GM21367 (cell line): ENCODE measurements around the gene PHETA2.
"Not testable (repeated sequence)": the region's sequence is repeated elsewhere in the genome, so short reads cannot be mapped to it uniquely, and the experiment has no call there.

Source experiments
- ATAC-seq: cut with Tn5 transposase; IDR thresholded peaks from one replicate; pipeline ENCODE4 v1.9.1; 2021; ENCODE audit not compliant: unreplicated experiment

Gene PHETA2

DNA sequence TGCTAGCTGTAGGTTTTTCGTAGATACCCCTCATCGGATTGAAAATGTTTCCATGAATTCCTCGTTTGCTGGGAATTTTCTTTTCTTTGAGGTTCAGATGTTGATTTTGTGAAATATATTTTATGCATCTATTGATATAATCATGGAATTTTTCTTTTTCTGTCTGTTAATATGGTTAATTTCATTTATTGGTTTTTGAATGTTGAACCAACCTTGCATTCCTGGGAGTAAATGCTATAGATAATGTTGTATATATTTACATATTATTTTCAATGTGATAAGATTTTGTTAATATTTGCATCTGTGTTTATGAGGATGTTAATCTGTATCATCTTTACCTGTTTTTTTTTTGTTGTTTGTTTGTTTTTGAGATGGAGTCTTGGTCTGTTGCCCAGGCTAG lies 27.2 kb downstream of the PHETA2 start:
- no peak for ATAC-seq

DNA sequence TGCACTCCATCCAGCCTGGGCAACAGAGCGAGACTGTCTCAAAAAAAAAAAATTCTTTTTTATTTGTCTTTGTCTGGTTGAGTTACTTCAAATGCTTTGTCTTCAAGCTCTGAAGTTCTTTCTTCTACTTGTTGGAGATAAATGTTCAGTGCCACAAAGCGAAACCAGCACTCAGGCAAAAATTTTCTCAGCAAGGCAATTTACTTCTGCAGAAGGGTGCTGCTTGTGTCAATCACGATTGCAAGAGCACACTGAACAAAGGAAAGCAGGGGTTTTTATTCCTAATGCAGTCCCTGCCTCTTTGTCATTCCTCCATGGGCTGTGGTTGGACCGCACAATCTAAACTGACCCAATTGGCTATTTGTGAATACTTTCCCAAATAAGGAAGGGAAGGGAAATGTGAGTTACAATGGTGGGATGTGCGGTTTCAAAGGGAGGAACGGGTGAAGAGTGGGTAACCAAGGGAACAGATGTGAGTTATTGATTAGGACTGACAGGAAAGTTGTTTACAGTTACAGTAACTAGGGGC lies 30.3 kb downstream of the PHETA2 start:
- ATAC-seq = not testable (repeated sequence)

GRCh38 chr22:42108848-42109247 lies 34.8 kb downstream of the PHETA2 start:
- no peak for ATAC-seq

DNA sequence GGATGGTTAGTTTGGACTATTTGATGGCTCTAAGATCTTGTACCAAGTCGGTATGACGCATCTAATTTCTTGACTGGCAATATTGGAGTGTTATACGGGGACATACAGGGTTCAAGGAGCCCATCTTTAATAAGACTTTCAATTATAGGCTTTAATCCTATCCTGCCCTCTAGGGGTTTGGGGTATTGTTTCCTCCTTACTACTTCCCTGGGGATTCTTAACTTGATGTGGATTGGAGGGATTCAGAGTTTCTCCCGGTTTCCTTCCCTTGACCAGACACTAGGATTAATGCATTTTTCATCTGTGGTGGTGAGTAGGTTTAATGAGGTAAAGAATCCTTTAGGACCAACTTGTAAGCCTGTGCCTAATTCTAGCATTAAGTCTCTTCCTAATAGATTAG lies 37.8 kb downstream of the PHETA2 start:
- no peak for ATAC-seq

GRCh38 chr22:42112793-42113192 lies 38.7 kb downstream of the PHETA2 start:
- ATAC-seq = not testable (repeated sequence)

DNA sequence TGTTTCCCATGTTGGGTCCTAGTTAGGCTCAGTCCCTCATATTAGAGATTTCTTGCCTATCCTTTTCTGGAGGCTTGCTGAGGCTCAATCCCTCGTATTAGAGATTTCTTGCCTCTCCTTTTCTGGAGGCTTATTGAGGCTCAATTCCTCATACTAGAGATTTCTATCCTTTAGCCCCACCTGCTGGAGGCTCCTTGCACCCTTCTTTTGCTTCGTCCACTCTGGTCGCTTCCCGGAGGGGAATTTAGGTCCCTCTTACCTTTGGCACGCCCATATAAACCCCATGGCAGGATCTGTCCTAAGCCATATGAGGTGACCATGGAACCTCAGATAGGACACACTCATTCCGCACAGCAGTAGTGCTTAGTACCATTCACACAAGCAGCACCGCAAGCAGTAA lies 40.7 kb downstream of the PHETA2 start:
- no peak for ATAC-seq

GRCh38 chr22:42115420-42115830 lies 41.4 kb downstream of the PHETA2 start:
- not testable (repeated sequence) for ATAC-seq

GRCh38 chr22:42116848-42117424 lies 42.9 kb downstream of the PHETA2 start:
- ATAC-seq = no peak

DNA sequence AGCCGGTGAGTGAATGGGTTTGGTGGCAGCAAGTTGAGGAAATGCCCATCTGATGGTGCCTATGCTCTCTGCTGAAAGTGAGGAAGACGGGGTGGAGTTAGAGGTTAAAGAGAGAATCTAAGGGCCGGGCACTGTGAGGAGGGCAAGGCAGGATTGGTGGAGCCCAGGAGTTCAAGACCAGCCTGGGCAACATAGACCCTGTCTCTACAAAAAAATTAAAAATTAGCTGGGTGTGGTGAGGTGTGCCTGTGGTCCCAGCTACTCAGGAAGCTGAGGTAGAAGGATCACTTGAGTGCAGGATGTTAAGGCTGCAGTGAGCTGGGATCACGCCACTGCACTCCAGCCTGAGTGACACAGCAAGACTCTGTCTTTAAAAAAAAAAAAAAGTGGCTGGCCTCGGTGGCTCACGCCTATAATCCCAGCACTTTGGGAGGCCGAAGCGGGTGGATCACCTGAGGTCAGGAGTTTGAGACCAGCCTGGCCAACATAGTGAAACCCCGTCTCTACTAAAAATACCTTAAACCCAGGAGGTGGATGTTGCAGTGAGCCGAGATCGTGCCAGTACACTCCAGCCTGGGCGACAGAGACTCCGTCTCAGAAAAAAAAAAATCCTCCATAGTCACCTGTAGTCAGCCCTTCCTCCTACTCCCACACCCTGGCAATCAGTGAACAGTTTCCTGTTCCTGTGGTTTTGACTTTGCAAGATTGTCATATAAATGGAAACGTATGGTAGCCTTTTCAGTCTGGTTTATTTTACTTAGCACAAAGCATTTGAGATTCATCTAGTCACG lies 46.4 kb downstream of the PHETA2 start:
- not testable (repeated sequence) for ATAC-seq

DNA sequence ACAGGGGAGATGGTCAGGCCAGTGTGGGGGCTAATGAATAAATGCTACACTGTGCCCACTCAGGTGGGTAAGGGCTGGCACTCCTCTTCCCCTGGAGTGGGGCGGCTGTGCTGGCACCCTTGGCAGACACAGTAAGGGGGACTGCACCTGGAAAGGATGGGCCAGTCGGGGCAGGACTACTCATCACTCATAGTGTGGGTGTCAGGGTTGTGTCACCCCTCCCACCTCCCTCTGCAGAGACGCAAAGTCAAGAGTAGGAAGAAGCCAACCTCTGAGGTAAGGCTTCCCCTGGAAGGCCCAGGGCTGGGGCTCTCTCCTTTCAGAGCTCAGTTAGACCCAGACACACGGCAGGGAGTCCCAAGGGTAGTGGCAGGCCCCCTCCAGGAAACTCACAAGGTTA lies 49.5 kb downstream of the PHETA2 start:
- not testable (repeated sequence) for ATAC-seq

DNA sequence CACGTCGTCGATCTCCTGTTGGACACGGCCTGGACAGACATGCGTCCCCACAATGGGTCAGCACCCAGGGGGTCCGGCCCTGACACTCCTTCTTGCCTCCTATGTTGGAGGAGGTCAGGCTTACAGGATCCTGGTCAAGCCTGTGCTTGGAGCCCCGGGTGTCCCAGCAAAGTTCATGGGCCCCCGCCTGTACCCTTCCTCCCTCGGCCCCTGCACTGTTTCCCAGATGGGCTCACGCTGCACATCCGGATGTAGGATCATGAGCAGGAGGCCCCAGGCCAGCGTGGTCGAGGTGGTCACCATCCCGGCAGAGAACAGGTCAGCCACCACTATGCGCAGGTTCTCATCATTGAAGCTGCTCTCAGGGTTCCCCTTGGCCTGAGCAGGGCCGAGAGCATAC lies 53.6 kb downstream of the PHETA2 start:
- ATAC-seq = no peak

DNA sequence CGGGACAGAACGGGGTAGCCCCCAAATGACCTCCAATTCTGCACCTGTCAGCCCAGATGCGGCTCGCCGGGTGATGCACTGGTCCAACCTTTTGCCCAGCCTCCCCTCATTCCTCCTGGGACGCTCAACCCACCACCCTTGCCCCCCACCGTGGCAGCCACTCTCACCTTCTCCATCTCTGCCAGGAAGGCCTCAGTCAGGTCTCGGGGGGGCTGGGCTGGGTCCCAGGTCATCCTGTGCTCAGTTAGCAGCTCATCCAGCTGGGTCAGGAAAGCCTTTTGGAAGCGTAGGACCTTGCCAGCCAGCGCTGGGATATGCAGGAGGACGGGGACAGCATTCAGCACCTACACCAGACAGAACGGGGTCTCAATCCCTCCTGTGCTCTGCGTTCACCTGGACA lies 54.0 kb downstream of the PHETA2 start:
- not testable (repeated sequence) for ATAC-seq
